NB4 (cell line): ENCODE measurements around the gene MTLN.
"Not testable (repeated sequence)": the region's sequence is repeated elsewhere in the genome, so short reads cannot be mapped to it uniquely, and the experiment has no call there.

Experiments
- MYC ChIP-seq: IDR thresholded peaks from 2 replicates; pipeline ENCODE4 v1.6.1; 2011; ENCODE audit warnings: low read depth, low read length
- POLR2A ChIP-seq: IDR thresholded peaks from 2 replicates; pipeline ENCODE4 v1.6.1; 2011; ENCODE audit warnings: mild to moderate bottlenecking; ENCODE audit not compliant: insufficient read length; ENCODE audit errors: extremely low read depth
- TF ChIP-seq, protein P1 (sequence below): IDR thresholded peaks from one replicate; pipeline ENCODE4 v1.5.1; 2012; ENCODE audit warnings: low read depth, low read length

DNA sequence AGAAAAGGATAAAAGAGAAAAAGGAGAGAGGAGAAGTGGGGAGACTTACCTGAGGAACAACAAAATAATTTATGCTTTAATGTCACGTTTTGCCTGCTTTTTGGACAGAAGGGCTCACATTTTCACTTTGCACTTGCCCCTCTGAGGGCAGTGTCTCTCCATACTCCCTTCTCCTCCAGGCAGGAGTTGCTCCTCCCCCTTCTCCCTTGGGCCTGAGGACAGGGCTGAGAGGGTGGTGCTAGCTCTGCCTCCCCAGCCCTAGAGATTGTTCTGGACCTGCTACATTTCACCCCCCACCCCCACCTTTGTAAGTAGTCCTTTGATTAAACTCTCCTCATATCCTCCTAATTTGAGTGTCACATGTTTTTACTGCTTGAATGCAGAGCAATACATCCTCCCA is 17.5 kb upstream of the MTLN start:
- TF ChIP-seq, protein P1, sequence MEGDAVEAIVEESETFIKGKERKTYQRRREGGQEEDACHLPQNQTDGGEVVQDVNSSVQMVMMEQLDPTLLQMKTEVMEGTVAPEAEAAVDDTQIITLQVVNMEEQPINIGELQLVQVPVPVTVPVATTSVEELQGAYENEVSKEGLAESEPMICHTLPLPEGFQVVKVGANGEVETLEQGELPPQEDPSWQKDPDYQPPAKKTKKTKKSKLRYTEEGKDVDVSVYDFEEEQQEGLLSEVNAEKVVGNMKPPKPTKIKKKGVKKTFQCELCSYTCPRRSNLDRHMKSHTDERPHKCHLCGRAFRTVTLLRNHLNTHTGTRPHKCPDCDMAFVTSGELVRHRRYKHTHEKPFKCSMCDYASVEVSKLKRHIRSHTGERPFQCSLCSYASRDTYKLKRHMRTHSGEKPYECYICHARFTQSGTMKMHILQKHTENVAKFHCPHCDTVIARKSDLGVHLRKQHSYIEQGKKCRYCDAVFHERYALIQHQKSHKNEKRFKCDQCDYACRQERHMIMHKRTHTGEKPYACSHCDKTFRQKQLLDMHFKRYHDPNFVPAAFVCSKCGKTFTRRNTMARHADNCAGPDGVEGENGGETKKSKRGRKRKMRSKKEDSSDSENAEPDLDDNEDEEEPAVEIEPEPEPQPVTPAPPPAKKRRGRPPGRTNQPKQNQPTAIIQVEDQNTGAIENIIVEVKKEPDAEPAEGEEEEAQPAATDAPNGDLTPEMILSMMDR, result not testable (repeated sequence)
- not testable (repeated sequence) for TF ChIP-seq POLR2A, MYC
